ENCODE data around the gene RIT2. TPM values are rescaled to one million over a fixed set of nuclear protein-coding genes. Genes with fewer than 3 reads are reported as not detected.

RIT2 gene
- polyA plus RNA-seq, 4 donors: 0.22 TPM; not detected in 3

DNA sequence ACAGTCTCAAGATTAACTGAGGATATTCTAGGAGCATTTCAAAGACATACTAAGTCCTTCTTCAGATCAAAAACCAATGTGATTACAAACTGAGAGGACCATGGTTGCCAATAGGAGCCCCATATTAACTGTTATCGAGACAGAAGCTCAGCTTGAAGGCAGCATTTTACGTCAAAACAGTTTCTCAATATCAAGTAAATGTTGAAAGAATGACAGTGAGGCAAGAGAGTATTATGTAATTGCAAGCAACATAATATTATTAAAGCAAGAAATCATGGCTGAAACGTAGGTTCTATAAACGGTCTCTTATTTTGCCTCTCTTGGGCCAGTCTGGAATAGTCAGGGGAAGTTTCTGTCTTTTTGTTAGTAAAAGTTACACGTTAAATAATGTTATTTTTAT, 22.9 kb downstream of the RIT2 start:
- no peak for DNase-seq (ENCODE audit: low read depth in 4 of 4, low spot score in 2 of 4)

DNA sequence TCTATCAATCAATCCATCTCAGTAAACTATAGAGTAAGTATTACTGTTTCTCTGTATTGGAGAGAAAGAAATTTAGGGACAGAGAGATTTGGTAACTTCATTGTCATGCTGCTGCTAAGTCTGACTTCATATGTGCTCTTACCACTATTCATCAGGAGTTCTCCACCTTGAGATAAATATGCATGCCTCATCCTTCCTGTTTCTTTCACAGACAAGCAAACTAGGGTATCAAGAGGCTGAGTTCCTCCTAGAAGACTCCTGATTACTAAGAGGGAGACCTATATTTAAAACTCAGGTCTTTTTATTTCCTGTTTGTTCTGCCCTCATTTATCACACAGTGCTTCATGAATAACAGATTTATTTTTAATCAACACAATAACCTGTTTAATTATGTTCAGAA, 34.1 kb downstream of the RIT2 start:
- DNase-seq (ENCODE audit: low read depth in 4 of 4, low spot score in 2 of 4): no peak

DNA sequence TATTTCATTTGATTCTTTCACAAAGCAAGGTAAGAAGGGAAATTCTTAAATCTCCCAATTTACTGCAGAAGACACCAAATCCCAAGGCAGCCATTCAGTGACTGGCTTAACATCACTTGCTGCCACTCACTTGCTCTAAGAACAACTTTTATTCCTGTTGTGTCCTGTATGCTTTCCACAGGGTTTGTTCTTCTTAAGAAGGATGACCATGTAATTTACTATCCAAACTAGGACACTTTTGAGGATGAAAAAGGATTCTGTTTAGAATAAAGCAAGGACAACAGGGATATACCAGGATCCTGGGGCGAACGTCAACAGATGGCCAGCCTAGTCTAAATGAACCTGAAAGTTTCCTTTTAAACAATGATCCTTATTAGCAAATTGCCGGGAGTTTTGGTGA, 34.8 kb downstream of the RIT2 start:
- DNase-seq (ENCODE audit: low read depth in 4 of 4, low spot score in 2 of 4): no peak

DNA sequence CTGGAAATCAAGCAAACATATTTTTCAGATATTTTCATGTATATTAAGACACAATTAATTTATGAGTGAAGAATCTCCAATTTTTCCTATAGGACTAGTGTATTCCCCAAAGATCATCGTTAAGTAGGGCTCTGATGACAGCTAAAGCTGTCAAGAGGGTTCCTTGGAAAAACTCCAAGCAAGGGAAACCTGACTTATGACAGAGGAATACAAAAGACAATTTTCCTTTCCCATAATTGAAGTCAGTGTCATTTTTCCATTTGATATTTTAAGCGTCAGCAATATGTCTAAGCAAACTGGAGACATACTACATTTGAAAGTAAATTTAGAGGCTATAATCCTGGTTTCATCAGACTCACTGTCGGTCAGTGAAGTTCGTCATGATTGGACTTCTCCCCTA, 36.1 kb downstream of the RIT2 start:
- no peak for DNase-seq (ENCODE audit: low read depth in 4 of 4, low spot score in 2 of 4)

DNA sequence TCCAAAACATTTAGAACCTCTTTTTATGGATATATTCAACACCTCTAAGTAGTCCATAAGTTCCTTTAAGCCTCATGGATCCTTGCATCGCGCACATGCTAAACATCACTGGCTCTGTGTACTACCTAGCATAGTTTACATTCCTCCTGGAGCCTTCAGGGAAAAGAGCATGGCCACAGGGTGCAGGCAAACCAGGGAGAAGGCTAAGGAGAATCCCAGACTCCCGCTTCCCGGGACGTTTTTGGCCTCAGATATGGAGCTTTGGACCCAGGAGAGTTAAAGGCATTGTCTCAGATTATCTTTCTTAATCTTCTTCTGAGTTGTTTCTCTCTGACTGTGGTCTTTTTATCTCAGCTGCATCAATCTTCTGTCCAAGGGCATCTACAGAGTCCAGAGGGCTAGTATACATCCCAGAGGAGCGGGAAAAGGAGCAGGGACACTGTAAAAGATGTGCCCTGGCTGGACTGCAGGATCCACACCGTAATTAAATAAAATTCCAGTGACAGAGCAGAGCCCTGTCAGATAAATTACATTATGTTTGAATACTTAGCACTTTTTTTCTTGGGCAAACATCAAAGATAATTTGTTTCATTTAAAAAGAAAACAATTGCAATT, 36.9 kb downstream of the RIT2 start:
- no peak for DNase-seq (ENCODE audit: low read depth in 4 of 4, low spot score in 2 of 4)

DNA sequence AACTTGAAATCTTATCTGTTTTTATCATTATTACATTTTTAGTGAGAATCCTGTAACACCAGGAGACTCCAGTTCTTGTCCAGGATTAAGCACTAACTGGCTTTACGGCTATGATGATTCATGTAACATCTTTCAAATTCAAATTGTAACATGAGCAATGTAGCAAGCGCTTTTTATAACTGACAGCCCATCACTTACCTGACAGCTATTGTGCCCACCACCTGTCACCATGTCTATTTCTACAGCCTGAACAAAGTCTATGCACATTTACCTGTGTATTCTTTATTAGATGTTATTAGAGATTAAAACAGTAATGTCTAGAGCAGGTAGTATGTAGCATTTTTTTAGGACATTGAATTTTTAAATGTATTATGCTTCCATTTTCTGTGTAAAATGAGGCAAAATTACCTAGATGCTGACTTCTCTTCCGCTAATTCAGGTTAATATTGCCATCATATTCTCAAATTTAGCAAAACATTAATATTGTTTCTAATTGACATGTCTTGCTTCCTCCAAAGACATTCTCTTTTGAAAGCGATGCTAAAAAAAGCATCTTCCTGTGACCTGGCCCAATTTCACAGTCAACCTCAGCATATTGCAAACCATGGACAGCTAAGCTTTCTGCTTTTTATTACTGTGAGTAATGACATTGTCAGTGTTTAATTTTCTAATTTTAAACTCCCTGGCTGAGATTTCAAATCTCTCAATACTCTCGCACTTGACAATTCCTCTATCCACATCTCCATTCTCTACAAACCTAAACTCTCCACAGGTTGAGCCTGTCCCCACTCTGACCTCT, 37.8 kb downstream of the RIT2 start:
- no peak for DNase-seq (ENCODE audit: low read depth in 4 of 4, low spot score in 2 of 4)

DNA sequence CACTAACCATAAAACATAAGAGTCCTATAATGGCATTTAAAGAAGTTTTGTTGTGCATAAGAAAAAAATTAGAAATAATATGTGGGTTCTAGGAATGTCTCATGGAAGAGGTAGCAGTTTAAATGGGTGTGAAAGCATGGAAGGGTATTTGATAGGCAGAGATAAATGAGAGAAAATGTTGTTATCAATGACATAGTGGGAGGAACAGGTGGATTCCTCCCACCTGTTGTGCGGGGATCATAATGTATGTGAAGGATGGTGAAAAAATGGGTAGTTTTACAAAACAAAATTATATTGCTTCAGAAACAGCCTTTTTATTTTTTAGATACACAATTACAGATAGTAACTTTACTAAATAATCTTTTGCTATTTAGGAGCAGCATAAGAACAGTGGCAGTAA, 41.7 kb downstream of the RIT2 start:
- DNase-seq (ENCODE audit: low read depth in 4 of 4, low spot score in 2 of 4): no peak

DNA sequence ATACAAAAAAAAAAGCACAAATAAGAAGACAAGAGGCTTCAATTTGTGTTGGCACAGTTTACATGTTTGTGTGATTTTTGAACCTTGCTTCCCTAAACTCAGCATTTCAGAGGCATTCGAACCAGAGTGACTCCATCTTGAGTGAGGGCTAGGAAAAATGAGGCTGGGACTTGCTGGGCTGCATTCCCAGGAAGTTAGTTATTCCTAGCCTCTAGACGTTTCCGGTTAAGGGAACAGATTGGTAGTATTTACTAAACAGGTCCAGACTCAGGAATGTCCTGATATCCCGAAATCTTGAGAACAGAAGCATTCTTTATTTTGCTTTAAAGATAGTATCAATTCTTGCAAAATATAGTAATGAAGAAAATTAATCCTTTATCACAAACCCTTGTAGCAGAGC, 46.7 kb downstream of the RIT2 start:
- no peak for DNase-seq (ENCODE audit: low read depth in 4 of 4, low spot score in 2 of 4)

DNA sequence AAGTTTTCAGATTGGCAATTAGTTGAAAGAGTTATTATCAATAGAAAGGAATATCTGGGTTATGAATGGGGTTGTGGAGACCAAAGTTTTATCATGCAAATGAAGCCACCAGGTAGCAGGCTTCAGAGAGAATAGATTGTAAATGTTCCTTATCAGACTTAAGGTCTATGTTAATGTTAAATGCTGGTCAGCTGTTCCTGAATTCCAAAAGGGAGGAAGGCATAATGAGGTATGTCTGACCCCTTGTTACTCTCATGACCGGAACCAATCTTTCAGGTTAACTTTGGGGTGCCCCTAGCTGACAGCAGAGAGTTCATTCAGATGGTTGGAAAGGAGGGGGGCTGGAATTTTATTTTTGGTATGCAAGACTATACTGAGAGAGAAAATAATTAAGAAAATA, 47.9 kb downstream of the RIT2 start:
- no peak for DNase-seq (ENCODE audit: low read depth in 4 of 4, low spot score in 2 of 4)

DNA sequence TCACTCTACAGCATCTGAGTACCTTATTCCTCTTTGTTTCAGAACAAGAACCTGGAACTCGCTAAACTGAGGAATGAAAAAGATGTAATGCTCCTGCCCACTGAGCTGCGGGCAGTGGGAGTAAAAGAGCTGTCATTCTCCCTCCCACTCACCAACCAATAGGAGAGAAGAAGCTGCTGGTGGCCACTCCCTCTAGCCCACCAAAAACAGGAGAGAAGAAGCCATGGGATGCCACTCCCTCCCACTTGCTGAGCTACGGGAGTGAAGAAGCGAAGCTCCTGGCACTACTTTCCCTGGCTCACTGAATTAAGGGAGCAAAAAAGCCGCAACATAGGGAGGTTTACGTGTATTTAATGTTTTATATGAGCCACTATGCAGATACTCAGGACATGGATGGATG, 53.7 kb downstream of the RIT2 start:
- DNase-seq (ENCODE audit: low read depth in 4 of 4, low spot score in 2 of 4): no peak

DNA sequence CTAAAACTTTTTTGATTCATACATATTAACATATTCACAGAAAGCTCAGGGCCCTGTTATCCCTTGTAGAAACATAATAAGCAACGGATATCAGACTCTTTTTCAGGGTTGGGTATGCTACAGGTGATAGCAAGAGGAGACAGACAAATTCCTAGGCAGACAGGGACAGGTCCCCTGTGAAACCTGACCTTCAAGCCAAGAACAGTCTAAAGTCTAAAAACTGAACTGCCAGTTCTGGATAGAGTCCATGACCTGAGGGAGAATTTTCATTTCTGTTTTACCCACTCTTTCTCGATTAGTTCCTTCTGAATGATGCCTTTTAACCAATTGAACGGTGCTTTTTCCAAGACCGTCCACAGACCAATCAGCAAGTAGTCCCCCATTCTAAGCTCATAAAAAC, 54.2 kb downstream of the RIT2 start:
- DNase-seq (ENCODE audit: low read depth in 4 of 4, low spot score in 2 of 4): no peak

DNA sequence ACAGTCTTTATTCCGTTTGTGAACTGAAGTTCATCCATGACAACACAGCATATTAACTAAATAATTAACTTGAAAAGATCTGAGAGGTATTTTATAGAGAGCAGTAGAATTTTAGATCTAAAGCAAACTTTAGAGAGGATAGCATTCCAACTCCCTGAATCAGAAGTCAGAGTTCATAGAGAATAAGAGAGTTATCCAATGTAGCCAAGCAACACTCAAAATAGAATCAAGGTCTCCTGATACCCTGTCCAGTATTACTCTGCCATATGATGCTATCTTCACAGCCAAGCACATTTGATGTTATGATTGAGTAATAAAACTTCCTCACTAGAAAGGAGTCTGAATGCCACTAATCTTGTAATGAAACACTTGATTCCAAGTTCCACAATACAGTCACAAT, 55.5 kb downstream of the RIT2 start:
- DNase-seq (ENCODE audit: low read depth in 4 of 4, low spot score in 2 of 4): no peak

DNA sequence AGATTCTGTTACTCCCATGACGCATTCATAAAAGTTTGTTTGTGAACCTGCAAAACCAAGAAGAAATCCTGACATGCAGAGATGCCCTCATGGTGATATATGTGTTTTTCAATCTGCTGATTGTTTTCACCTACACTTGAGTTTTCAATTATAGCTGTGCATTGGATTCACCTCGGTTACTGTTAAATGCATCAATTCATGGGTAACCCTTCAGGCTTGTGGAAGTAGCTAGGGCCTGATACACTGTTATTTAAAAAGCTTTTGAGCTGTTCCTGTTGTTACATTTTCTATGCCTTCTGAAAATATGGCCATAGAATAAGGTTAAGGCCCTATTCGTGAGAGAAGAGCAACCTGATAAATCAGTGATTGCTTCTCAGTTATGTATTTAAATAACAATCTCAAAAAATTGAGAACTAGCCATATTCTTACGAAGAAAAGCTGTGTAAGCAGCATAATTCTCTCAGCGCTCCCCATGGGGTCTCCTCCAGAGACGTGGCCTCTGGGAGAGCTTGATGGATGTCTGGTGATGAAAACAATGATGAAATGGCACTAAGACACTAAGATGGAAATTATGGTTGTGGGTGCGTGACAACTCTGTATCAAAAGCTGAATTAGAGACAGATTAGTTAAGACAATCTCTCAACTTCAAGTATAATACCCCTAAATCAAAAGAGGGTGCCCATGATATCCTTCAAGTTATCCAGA, 60.5 kb downstream of the RIT2 start:
- DNase-seq (ENCODE audit: low read depth in 4 of 4, low spot score in 2 of 4): no peak

DNA sequence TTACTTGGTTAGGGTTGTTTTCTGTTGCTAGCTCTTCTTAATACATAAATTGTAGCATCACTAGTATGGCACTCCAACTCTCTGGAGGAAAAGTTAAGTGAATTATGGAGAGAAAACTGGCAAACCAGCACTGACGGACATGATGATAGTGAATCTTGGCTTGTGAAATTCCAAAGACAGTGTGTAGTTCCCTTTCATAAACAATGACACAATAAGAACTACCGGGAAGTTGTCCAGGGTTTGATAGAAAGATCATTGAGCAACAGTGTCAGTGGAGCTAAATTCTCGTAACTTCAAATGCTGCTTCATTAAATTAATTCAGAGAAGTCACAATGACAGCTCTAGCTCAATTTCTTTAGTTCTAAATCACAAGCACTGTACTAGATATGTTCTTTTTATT, 66.5 kb downstream of the RIT2 start:
- DNase-seq (ENCODE audit: low read depth in 4 of 4, low spot score in 2 of 4): no peak

DNA sequence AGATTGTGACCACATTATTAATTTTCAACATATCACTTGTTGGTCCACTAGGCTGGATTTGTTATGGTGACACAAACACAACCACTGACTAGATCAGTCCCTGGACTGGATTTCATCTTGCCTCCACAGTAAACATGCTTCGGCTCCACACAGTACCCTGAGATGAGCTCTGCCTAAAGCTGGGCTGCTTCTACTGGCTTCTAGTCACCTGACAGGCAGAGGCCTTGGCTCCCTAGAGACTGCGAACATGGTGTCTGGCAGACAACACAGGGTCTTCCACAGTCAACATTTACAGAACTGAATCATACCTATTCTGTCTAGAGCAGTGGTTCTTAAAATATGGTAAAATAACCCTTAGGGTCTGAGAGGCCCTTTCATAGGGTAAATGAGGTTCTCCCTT, 69.2 kb downstream of the RIT2 start:
- no peak for DNase-seq (ENCODE audit: low read depth in 4 of 4, low spot score in 2 of 4)

DNA sequence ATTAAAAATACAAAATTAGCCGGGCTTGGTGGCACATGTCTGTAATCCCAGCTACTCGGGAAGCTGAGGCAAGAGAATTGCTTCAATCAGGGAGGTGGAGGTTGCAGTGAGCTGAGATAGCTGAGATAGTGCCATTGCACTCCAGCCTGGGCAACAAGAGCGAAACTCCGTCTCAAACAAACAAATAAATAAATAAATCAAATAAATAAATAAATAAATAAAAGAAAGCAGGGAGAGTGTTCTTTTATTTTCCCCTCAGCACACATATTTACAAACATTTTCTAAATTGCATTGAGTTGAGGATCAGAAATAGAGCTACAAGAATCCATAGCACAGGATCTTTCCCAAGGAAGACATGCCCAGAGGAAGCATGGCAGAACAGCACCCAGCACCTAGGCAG, 71.9 kb downstream of the RIT2 start:
- DNase-seq (ENCODE audit: low read depth in 4 of 4, low spot score in 2 of 4): no peak

DNA sequence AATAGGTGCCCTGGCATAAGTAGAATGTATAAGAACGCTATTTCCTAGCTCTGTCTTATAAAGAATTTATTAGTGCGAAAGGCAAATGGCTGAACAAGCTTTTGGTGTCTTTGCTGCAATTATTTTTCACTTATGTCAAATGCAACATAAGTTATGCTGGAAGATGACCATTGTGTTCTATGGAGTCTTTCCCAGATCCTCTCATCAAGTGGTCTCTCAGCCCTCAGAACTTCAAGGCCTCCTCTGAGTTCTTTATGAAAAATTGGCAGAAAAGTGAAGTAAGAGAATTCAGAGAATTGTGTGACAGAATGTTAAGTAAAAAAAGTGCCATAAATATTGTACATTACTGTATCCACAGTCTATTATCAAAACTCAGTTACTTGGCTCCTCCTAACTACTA, 75.2 kb downstream of the RIT2 start:
- no peak for DNase-seq (ENCODE audit: low read depth in 4 of 4, low spot score in 2 of 4)

DNA sequence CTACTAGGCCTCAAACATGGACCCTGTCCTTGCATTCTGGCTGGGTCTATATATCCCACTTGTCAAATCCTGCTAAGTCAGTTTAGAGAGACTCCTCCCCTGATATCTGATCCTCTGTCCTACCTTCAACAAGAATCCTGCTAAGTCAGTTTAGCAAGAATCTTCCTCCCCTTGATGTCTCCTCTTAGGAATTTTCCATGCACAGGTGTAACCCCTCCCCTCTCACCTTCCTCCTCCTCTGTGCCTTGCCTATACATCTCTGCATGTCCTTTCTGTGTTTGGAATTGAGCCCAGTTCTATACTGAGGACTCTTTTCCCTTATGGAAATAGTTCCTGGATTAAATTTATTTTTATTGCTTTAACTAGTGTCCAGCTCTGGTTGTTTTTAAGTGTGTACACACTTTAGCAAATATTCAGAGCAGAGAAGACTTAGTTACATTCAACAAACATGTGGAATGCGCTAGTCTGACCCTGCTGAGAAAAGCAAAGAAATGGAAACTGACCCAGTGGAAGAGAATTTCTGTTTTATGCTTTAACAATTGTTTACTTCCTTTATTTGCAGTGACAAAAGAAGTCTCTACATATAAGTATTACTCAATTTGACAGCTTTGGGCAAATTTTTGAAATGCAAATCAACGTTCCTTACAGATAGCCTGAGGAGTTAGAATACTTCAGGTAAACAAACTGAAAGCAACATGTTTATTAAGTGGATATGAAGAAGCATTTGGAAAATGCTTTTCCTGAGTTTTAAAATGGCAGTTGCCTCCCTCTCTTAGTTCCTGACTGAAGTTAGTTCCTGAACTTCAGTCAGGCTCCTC, 80.6 kb downstream of the RIT2 start:
- DNase-seq (ENCODE audit: low read depth in 4 of 4, low spot score in 2 of 4): no peak

DNA sequence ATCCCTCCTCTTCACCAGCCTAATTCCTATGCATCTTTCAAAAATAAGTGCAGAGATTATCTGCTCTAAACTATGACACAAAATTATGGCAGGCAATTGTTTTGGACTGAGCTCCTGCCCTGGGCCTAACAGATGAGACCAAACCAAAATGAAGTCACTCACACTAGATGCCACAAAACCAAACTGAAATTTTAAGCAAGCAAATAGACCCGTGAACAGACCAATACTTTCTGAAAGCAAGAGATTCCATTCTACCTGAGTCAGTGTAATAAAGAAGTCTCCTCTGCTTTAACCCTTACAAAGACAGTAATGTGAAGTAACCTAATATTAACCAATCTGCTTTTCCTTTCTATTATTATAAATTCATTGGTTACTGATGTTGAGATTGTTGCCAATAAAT, 84.3 kb downstream of the RIT2 start:
- no peak for DNase-seq (ENCODE audit: low read depth in 4 of 4, low spot score in 2 of 4)

DNA sequence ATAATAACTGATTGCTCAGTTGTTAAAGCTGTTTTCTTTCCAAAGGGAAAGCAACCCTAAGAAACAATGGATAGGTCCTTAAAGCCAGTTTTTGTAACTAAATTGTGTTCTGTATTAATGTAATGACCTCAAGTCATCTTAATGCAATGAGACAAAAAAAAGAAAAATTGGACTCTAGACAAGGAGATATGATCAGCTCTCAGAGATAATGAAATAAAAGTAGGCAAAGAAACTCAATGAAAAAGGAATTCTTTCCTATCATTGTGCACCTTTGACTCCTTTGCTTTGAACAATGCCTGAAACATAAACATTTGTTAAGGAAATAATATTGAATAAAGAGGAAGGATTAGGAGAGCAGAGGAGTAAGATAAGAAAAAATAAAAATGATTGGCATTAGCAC, 86.1 kb downstream of the RIT2 start:
- DNase-seq (ENCODE audit: low read depth in 4 of 4, low spot score in 2 of 4): no peak

DNA sequence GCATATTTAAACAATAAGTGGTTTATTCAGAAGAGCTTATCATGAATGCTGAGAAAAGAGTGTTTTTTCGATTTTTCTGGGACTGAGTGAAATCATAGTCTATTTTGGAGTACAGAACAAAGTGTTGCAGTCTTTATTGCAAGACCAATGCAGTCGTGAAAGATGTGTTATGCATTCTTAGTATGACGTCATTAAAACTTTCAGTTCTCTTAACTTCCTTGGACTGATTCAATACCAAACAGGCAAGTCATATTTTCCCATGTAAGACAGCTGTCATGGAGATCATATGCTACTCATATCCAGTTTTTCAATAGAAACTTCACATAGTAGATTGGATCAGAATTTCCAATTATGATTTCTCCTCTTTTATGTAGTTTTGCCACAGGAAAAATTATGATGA, 92.6 kb downstream of the RIT2 start:
- no peak for DNase-seq (ENCODE audit: low read depth in 4 of 4, low spot score in 2 of 4)
